Liver (tissue), 3 donors: ENCODE data around the gene KCNJ1.

Experiments used
- CTCF ChIP-seq: fragments of 150-350 bp; IDR thresholded peaks from 2 replicates; pipeline ENCODE4 v1.5.1; 2017; ENCODE audit warnings: improper control_type of control experiment, low read depth, low read length; ENCODE audit not compliant: missing input control
- EGR1 ChIP-seq, 2 donors: IDR thresholded peaks; 2 replicates each; pipeline ENCODE4 v1.6.1; 2016 to 2018; ENCODE audit warnings: antibody characterized with exemption in 2 of 2, low read depth in 2 of 2
- FOXA1 ChIP-seq: IDR thresholded peaks from 2 replicates; pipeline ENCODE4 v1.6.1; 2016; ENCODE audit warnings: antibody characterized with exemption
- JUND ChIP-seq, 2 donors: IDR thresholded peaks; 2 replicates each; pipeline ENCODE4 v1.6.1; 2016; ENCODE audit warnings: antibody characterized with exemption in 2 of 2
- SP1 ChIP-seq: IDR thresholded peaks from 2 replicates; pipeline ENCODE4 v1.6.1; 2018; ENCODE audit warnings: antibody characterized with exemption, mild to moderate bottlenecking
- TAF1 ChIP-seq: conservative IDR thresholded peaks from 2 replicates; pipeline ENCODE4 v1.6.1; 2016; ENCODE audit warnings: antibody characterized with exemption, mild to moderate bottlenecking
- YY1 ChIP-seq: IDR thresholded peaks from 2 replicates; pipeline ENCODE4 v1.6.1; 2016; ENCODE audit warnings: antibody characterized with exemption, mild to moderate bottlenecking
- TF ChIP-seq, protein P1 (sequence below): IDR thresholded peaks from 2 replicates; pipeline ENCODE4 v1.6.1; 2016; ENCODE audit warnings: antibody characterized with exemption, mild to moderate bottlenecking
- donor health status: healthy.
- donor health status: healthy.

DNA sequence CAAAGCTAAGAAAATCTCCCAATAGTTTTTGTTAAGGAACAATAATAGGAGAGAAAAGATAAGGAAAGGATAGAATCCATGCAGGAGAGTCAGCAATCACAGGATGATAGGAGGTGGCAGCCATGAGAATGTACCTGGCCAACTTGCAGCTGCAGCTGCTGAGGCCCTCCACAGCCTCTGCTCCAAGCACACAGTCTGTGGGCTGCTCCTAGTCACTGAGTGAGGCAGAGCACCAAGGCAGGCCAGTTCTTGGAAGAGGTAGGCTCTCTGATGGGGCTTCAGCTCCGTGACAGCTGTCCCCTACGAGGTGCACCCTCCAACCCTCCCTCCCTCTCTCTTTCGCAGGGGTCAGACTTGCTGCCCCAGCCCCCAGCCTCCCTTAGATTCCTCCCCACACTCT lies 5.5 kb upstream of the KCNJ1 start:
- TF ChIP-seq FOXA1 (no peak), JUND (IDR thresholded peaks at IDR 0.05) (no peak), CTCF (no peak), SP1 (no peak), TAF1 (no peak), YY1 (no peak), EGR1 (IDR thresholded peaks at IDR 0.05; ENCODE audit: low read depth in 2 of 2) (no peak)
- TF ChIP-seq, protein P1, sequence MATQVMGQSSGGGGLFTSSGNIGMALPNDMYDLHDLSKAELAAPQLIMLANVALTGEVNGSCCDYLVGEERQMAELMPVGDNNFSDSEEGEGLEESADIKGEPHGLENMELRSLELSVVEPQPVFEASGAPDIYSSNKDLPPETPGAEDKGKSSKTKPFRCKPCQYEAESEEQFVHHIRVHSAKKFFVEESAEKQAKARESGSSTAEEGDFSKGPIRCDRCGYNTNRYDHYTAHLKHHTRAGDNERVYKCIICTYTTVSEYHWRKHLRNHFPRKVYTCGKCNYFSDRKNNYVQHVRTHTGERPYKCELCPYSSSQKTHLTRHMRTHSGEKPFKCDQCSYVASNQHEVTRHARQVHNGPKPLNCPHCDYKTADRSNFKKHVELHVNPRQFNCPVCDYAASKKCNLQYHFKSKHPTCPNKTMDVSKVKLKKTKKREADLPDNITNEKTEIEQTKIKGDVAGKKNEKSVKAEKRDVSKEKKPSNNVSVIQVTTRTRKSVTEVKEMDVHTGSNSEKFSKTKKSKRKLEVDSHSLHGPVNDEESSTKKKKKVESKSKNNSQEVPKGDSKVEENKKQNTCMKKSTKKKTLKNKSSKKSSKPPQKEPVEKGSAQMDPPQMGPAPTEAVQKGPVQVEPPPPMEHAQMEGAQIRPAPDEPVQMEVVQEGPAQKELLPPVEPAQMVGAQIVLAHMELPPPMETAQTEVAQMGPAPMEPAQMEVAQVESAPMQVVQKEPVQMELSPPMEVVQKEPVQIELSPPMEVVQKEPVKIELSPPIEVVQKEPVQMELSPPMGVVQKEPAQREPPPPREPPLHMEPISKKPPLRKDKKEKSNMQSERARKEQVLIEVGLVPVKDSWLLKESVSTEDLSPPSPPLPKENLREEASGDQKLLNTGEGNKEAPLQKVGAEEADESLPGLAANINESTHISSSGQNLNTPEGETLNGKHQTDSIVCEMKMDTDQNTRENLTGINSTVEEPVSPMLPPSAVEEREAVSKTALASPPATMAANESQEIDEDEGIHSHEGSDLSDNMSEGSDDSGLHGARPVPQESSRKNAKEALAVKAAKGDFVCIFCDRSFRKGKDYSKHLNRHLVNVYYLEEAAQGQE = no peak
